HG02798 (cell line): ENCODE data around the gene DLEC1.
"Not testable (repeated sequence)": the region's sequence is repeated elsewhere in the genome, so short reads cannot be mapped to it uniquely, and the experiment has no call there.

ENCODE experiments used
- ATAC-seq: cut with Tn5 transposase; IDR thresholded peaks from one replicate; pipeline ENCODE4 v1.9.1; 2021; ENCODE audit warnings: mild to moderate bottlenecking; ENCODE audit not compliant: unreplicated experiment, poor library complexity

Gene DLEC1

DNA sequence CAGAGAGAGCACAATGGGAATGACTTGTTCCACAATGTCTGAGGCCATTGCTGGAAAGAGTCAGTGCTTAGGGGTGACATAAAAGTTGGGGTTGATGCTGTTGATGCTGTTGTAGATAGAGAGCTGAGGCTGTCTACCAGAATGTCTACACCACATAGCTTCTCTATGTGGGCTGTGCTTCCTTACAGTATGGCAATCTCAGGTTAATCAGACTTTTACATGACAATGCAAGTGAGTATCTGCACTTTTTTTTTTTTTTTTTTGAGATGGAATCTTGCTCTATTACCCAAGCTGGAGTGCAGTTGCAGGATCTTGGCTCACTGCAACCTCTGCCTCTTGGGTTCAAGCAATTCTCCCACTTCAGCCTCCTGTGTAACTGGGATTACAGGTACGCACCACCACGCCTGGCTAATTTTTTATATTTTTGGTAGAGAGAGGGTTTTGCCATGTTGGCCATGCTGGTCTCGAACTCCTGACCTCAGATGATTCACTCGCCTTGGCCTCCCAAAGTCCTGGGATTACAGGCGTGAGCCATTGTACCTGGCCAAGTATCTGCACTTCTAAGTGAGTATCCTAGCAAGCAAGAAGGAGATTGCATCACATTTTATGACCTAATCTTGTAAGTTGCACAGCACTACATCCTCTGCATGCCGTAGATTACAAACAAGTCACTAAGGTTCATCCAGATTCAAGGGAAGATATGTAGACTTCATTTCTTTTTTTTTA, 28.7 kb downstream of the DLEC1 start:
- ATAC-seq, result no peak

DNA sequence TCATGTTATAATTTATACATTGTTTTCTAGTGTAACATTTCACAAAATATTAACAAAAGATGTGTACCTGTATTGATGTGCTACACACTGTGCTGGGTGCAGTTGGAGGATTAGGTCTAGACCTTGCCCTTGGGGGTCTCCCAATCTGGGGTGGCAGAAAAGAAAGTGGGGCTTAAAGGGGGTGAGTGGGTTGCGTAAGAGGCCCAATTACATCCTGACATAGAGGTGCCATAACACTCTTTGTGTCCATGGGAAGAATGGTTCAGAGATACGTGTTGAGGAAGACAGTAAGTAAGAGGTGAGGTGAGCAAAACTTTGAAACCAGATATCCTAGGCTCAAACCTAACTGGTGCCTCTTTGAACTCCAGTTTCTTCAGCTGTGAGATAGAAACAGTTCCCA, 31.0 kb downstream of the DLEC1 start:
- ATAC-seq, result no peak

DNA sequence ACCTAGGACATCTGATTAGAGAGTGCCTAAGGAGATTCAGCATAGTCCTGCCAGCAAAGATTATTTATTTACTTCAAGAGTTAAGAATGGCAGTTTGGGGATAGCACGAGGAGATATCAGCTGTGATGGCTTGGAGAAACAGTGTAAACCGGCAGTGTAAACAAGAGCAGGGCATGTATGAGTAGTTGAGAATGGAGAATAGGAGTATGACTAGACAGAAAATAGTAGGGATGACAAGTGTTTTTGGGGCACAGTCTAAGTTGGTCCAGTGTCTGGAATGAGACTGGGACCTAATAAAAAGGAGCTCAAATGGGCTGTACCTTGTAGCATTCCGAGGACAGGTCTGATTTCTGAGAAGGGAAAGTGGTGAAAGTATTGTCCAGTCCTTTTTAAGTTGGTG, 38.1 kb downstream of the DLEC1 start:
- ATAC-seq, result not testable (repeated sequence)

DNA sequence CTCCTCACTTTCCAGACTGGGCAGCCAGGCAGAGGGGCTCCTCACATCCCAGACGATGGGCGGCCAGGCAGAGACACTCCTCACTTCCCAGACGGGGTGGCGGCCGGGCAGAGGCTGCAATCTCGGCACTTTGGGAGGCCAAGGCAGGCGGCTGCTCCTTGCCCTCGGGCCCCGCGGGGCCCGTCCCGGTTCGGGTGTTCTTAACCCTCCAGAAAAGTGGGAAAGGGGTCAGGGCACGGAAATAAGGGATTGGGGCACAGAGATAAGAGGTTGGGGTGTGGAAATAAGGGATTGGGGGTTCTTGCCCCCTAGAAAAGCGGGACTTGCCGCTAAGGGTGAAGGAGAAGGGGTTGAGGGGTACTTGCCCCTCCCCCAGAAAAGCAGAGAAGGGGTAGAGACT, 43.3 kb downstream of the DLEC1 start:
- not testable (repeated sequence) for ATAC-seq

DNA sequence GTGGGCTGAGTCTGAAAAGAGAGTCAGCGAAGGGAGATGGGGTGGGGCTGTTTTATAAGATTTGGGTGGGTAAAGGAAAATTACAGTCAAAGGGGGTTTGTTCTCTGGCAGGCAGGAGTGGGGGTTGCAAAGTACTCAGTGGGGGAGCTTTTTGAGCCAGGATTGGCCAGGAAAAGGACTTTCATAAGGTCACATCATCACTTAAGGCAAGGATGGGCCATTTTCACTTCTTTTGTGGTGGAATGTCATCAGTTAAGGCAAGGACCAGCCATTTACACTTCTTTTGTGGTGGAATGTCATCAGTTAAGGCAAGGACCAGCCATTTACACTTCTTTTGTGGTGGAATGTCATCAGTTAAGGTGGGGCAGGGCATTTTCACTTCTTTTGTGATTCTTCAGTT, 44.2 kb downstream of the DLEC1 start:
- not testable (repeated sequence) for ATAC-seq

DNA sequence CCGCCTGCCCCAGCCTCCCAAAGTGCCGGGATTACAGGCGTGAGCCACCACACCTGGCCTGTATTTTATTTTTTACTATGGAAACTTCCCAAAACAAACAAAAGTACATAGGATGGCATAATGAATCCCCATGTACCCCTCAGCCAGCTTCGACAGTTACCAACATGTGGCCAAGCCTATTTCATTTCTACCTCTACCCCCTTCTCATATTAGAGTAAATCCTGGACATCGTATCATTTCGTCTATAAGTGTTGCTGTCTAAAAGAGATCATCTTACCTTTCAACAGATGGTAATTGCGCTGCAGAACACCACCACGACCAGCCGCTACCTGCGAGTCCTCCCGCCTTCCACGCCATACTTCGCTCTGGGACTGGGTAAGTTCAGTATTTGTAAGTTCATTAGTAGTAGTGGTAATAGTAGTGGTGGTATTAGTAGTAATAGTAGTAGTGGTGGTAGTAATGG, 44.9 kb downstream of the DLEC1 start:
- no peak for ATAC-seq

DNA sequence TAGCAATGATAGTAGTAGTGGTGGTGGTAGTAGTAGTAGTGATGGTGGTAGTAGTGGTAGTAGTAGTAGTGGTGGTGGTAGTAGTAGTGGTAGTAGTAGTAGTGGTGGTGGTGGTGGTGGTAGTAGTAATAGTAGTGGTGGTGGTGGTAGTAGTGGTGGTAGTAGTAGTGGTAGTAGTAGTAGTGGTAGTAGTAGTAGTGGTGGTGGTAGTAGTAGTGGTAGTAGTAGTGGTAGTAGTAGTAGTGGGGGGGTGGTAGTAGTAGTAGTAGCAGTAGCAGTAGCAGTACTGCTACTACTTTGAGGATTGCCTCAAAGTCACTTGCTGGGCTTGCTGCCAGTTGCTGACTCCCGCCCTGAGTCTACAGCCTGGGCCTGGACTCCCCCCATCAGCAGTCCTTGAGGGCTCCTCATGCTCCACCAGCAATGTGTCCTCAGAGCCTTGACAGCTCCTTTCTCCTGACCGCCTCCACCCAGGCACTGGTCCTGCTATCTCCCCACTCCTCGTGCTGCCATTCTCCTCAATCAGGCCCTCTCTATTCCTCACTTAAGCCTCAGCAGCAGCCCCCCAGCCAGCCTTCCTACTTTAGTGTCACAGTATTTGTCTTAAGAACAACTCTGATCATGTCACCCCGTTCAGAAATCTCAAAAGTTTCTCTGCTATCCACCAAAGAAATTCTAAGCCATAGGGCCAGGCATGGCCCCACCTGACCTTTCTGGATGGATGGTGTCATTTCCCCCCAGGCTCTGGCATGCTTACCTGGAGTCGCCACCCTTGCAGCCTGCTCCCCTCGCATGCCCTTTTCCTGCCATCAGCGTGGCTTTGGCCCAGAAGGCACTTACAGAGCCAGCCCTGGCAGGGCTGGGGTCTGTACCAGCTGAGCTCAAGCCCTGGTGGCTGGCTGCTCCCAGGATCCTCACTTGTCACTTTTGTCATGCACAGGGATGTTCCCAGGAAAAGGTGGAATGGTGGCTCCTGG, 45.6 kb downstream of the DLEC1 start:
- no peak for ATAC-seq

DNA sequence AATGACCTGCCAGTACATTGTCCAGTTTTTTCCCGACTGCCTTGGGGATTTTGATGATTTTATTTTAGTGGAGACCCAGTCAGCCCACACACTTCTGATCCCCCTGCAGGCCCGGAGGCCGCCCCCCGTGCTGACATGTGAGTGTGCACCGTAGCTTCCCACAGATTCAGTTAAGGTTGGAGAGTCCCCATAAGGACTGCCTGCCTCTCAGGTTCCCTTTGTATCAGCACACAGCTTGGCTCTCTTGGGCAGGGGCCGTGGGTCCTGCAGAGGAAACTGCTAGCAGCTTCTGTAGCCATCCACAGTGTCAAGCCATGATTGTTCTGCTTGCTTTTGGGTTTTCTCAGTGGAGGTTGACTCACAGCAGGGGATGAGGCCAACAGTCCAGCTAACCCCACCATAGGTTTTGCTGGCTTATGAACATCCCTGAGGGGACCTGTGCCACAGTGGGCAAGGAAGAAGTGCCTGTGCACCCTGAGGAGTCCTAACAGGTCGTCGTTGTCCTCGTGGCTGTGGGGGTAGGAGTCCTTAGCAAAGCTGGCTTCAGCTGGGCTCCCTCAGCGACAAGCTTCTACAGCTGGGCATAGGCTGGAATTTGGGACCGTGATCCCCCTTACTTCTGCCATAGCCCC, 46.4 kb downstream of the DLEC1 start:
- ATAC-seq, result no peak

DNA sequence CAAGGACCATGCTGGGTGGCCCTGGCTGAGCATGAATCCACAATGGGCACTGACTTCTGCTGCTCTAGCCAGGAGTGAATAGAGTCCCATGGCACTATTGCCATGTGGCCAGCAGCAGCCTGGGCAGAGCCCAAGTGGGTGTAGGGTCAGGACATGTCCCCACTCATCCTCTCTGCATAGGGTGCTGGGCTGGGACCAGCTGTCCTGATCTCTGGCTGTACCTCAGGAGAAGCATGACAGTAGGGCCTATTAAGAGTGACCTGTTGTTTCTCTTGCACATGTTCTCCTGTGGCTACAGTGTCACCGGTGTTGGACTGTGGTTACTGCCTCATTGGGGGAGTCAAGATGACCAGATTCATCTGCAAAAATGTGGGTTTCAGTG, 46.9 kb downstream of the DLEC1 start:
- no peak for ATAC-seq

DNA sequence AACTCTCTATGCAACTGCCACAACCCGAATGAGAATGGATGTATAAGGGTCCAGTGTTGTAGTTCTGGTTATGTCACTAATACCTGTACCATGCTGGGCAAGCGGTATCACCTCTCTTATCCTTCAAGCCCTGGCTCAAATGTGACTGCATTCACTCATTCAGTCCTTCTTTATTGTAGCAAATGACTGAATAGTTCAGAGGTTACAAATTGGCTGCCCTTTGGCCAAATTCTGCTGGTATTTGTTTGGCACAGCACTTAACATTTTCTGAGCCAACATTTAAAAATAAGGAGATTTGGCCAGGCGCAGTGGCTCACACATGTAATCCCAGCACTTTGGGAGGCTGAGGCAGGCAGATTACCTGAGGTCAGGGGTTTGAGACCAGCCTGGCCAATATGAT, 47.5 kb downstream of the DLEC1 start:
- ATAC-seq, result no peak

DNA sequence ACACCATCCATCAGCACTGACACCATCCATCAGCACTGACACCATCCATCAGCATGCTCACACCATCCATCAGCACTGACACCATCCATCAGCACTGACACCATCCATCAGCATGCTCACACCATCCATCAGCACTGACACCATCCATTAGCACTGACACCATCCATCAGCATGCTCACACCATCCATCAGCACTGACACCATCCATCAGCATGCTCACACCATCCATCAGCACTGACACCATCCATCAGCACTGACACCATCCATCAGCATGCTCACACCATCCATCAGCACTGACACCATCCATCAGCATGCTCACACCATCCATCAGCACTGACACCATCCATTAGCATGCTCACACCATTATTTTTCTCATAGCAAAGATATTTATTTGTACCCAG, 48.3 kb downstream of the DLEC1 start:
- ATAC-seq, result not testable (repeated sequence)

DNA sequence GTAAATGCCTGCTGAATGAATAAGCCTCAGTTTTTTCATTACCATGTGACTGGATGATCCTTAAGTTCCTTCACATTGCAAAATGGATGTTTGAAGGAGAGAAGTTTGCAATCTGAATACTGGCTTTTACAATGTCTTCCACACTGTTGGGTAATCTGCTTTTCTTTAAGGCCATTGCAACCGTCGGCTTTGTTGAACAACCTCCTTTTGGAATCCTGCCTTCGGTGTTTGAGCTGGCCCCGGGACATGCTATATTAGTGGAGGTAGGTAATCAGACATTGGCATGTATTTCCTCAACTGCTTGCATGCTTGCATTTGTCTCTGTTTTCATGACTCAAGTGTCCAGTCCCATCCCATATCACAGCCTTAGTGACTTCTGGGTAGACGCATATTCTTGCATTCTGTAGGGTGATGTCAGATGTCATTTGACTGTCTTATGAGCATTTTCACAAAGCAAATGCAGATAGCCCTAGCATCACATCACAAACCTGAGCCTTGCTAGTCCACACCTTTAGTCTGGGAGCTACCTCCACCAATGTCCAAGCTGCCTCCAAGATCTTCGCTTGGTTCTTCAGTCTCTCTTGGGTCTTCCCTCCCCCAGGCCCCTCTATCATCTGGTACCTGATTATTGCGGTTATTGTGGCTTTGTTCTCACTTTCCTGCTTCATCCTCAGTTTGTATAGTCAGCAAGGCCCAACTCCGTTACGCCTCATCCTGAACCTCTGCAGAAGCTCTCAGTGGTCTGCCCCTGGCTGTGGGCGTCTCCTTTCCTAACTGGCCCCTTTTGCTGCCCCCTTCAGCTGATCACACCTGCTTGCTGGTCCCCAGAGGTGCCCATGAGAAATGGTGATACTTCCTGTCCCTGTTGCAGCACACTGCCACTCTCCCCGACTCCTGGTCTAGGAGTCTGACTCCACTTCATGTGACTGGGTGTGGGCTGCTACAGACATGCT, 49.4 kb downstream of the DLEC1 start:
- ATAC-seq, result no peak

DNA sequence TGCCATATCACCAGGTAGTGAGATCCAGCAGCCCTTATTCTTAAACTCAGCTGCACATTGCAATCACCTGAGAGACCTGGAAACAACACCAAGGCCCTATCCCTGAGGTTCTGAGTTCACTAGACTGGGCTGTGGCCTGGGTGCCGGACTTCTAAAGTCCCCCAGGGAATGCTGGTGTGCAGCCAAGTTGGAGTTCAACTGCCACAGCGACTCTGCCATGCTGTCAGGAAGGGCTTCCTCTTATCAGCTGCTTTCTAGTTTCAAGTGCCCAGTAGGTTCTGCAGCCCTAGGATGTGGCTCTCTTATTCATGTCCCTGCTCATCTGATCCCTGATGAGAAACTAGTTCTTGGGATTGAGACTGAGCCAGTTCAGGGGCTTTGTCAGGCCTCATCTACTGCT, 50.2 kb downstream of the DLEC1 start:
- no peak for ATAC-seq

DNA sequence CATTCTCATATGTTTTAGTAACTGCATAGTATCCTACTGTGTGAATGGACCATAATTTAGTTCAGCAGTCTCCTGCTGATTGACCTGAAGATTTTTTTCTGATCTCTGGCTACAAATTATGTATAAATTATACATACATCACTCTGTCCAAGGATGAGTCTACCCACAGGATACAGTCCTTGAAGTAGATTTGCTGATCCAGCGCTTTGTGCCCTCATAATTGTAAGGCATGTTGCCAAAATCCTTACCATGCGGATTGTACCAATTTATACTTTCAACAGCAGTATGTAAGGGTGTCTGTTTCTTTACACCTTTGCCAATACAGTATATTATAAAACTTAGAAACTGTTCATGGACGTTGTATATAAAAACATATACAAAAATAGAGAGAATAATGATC, 51.4 kb downstream of the DLEC1 start:
- ATAC-seq, result no peak

DNA sequence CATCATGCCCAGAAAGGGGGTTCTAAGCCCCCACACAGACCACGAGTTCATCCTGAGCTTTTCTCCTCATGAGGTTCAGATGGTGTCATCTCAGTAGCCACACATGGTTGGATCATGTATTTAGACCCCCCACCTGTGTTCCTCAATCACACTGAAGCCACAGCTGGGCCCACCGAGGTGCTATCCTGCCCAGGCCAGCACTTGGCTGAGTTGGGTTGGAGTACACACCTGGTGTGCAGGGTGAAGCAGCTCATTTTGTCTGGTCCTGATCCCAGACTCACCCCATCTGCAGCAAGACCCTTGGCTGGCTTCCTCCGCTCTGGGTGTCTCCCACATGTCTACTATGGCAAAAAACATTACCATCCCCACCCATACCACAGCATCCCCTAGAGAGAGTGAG, 56.0 kb downstream of the DLEC1 start:
- ATAC-seq, result no peak

DNA sequence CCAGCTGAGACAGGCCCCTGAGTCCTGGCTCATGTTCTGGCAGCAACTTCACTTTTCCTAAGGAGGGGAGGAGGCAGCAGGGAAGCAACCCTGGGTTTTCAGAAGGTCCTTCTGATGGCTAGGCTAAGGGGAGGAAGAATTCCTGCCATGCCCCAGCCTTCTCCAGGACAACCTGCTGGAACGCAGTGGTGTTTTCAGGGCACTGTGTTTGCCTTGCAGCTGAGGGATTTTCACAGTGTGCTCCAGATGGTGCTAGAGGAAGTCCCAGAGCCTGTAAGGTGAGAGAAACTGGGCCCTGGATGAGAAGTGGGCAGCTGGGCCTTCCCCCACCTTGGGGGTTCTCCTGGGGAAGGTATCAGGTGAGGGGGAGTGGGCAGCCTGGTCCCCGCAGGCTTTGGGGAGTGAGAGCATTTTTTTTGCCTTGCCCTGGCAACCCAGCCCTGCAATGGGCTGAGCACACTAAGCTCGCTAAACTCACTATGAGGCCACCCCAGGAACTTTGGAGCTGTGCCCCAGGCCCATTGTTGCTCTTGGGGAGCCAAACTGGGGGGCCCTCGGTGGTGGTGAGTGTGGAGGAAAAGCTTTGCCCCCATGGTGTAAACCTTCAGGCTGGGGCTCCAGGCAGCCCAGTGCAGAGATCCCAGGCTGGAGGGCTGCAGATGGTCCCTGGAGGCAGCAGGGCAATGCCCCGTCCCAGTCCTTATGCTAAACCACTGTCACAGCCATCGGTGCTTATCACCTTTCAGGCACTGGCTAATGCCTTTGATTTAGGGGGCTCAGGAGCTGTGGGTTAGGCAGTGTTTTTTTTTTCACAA, 56.9 kb downstream of the DLEC1 start:
- ATAC-seq, result no peak

DNA sequence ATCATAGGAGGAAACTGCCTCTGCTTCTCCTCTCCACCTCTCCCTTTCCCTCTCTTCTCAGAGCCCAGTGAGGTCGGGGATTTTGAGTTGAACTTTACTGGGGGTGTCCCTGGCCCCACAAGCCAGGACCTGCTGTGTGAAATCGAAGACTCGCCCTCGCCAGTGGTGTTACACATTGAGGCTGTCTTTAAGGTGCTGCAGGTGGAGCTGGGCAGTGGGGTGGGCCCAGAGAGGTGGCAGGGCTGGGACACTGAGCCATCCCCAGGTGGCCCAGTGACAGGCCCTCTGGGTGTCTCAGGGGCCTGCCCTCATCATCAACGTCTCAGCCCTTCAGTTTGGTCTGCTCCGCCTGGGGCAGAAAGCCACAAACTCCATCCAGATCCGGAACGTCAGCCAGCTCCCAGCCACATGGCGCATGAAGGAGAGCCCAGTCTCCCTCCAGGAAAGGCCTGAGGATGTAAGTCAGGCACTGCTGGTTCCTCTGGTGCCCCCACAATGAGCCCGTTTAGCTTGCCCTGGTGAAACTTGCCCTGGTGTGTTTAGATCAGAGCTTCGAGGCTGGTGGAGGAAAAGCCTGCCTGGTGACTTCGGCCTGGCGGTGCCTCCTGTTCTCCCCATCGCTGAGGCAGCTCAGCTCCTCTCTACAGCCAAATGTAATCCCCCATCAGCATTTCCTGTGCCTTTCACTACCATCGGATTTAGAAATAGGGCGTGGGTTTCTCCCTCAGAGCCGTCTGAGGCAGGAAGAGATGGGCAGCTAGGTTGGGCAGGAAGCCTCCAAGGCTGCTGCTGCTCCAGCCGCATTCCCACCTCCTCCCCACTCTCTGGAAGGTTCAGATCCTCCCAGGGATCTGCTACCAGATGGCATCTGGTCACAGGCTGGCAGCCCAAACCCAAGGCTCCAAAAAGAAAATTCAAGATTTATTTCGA, 58.7 kb downstream of the DLEC1 start:
- no peak for ATAC-seq

DNA sequence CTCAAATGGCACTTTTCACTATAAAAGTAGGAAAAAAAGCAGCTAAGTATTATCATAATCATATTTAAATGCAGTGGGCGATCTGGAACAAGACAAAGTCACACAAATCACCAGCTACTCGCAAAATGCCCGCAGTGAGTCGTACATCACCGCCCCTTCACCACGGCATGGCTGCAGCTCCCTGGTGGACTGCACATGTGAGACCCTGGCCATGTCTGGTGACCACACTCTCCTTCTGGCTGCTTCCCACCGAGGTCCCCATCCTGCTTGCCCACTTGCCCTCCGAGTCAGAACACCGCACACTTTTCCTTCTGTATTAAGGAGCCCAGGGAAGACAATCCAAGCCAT, 59.3 kb downstream of the DLEC1 start:
- ATAC-seq, result no peak
